Amniotic stem cell (primary cell): ENCODE results near the gene SCAMP1.
"Not testable (repeated sequence)": the region's sequence is repeated elsewhere in the genome, so short reads cannot be mapped to it uniquely, and the experiment has no call there.

Experiments used
- DNase-seq: peaks from one replicate; lab custom pipeline; 2025; lab: John Stamatoyannopoulos, UW

The SCAMP1 gene

GRCh38 chr5:78360924-78361630 is 660 bp downstream of the SCAMP1 start:
- DNase-seq: no peak

GRCh38 chr5:78361631-78361993 is 1.2 kb downstream of the SCAMP1 start:
- DNase-seq: no peak

- DNase-seq: no peak
Measured at GRCh38 chr5:78362220-78362619, 1.8 kb downstream of the SCAMP1 start.

GRCh38 chr5:78364005-78364404 is 3.6 kb downstream of the SCAMP1 start:
- DNase-seq: no peak

GRCh38 chr5:78367318-78367991 is 7.0 kb downstream of the SCAMP1 start:
- DNase-seq: no peak

GRCh38 chr5:78369680-78370079 is 9.3 kb downstream of the SCAMP1 start:
- DNase-seq: no peak

- DNase-seq: no peak
Measured at GRCh38 chr5:78373231-78373630, 12.8 kb downstream of the SCAMP1 start.

- no peak for DNase-seq
Measured at GRCh38 chr5:78376315-78376714, 15.9 kb downstream of the SCAMP1 start.

GRCh38 chr5:78377056-78377717 is 16.8 kb downstream of the SCAMP1 start:
- no peak for DNase-seq

- no peak for DNase-seq
Measured at GRCh38 chr5:78377718-78378105, 17.3 kb downstream of the SCAMP1 start.

- no peak for DNase-seq
Measured at GRCh38 chr5:78387468-78388153, 27.2 kb downstream of the SCAMP1 start.

GRCh38 chr5:78391357-78391756 is 30.9 kb downstream of the SCAMP1 start:
- DNase-seq: not testable (repeated sequence)

- no peak for DNase-seq
Measured at GRCh38 chr5:78397831-78398230, 37.4 kb downstream of the SCAMP1 start.

- DNase-seq: no peak
Measured at GRCh38 chr5:78399116-78399515, 38.7 kb downstream of the SCAMP1 start.

GRCh38 chr5:78404682-78405293 is 44.4 kb downstream of the SCAMP1 start:
- no peak for DNase-seq

GRCh38 chr5:78405829-78406750 is 45.7 kb downstream of the SCAMP1 start:
- DNase-seq: peak; percentile 2

- DNase-seq: no peak
Measured at GRCh38 chr5:78407458-78407857, 47.0 kb downstream of the SCAMP1 start.

GRCh38 chr5:78411586-78411985 is 51.2 kb downstream of the SCAMP1 start:
- DNase-seq: no peak

GRCh38 chr5:78416677-78417425 is 56.4 kb downstream of the SCAMP1 start:
- DNase-seq: no peak

- no peak for DNase-seq
Measured at GRCh38 chr5:78419396-78419795, 59.0 kb downstream of the SCAMP1 start.
